CD4-positive, alpha-beta T cell (primary cell): ENCODE data around the gene SUCO. TPM values are rescaled to one million over a fixed set of nuclear protein-coding genes. Genes with fewer than 3 reads are reported as not detected.

ENCODE experiments used
- ATAC-seq: fragments of 200-7000 bp; cut with Tn5 transposase; one replicate; pipeline ENCODE4 v1.10.0; 2022; ENCODE audit warnings: mild to moderate bottlenecking; ENCODE audit not compliant: poor library complexity
- CTCF ChIA-PET: fragments of 350-600 bp; sonication (Branson Sonifier 250); formaldehyde crosslinking; loops from one replicate; lab custom pipeline; 2021; ENCODE audit warnings: antibody characterized with exemption, inconsistent platforms; lab: Charles Lee
- POLR2A ChIA-PET: fragments of 350-600 bp; sonication (Branson Sonifier 250); formaldehyde crosslinking; loops from one replicate; lab custom pipeline; 2021; ENCODE audit warnings: antibody characterized with exemption, inconsistent platforms; lab: Charles Lee
- DNase-seq, 14 experiments: peaks; one replicate each; pipeline ENCODE4 v3.0.0-alpha.2; 2013 to 2020; ENCODE audit warnings: mixed read lengths in 2 of 14
- H3K27ac ChIP-seq, 2 donors: one replicate each; pipeline versions ENCODE4 v1.5.1 to v1.7.0; 2013; ENCODE audit warnings: low read length in 2 of 2, low read depth in 1 of 2, mild to moderate bottlenecking in 1 of 2
- H3K27me3 ChIP-seq, 2 experiments: 1 replicate in 1 of 2; 2 replicates in 1 of 2; pipeline versions ENCODE4 v1.6.1 to v1.7.0; 2013; ENCODE audit warnings: low read length in 2 of 2, control low read depth in 1 of 2, mild to moderate bottlenecking in 1 of 2, moderate library complexity in 1 of 2; ENCODE audit not compliant: insufficient read depth in 2 of 2, control insufficient read depth in 1 of 2
- H3K36me3 ChIP-seq: one replicate; pipeline ENCODE4 v1.6.1; 2013; ENCODE audit warnings: low read length, control low read depth; ENCODE audit not compliant: insufficient read depth
- H3K4me1 ChIP-seq: one replicate; pipeline ENCODE4 v1.6.1; 2013; ENCODE audit warnings: low read length, control low read depth; ENCODE audit not compliant: insufficient read depth
- H3K4me3 ChIP-seq: one replicate; pipeline ENCODE4 v1.5.1; 2013; ENCODE audit warnings: mild to moderate bottlenecking, low read length, moderate library complexity
- H3K9me3 ChIP-seq, 2 experiments: 1 replicate in 1 of 2; 2 replicates in 1 of 2; pipeline versions ENCODE4 v1.6.1 to v1.7.0; 2013; ENCODE audit warnings: low read length in 2 of 2, mild to moderate bottlenecking in 2 of 2, control low read depth in 1 of 2, moderate library complexity in 1 of 2; ENCODE audit not compliant: control insufficient read depth in 1 of 2, insufficient read depth in 1 of 2
- H3K27ac Mint-ChIP-seq: one replicate; pipeline ENCODE4 v1.8.0; 2020; ENCODE audit warnings: mixed read lengths
- H3K27me3 Mint-ChIP-seq: one replicate; pipeline ENCODE4 v1.8.0; 2021; ENCODE audit warnings: mixed read lengths
- H3K36me3 Mint-ChIP-seq: one replicate; pipeline ENCODE4 v1.8.0; 2021; ENCODE audit warnings: low read depth, mixed read lengths
- H3K4me1 Mint-ChIP-seq: one replicate; pipeline ENCODE4 v1.8.0; 2021; ENCODE audit warnings: low read depth, mixed read lengths
- H3K4me3 Mint-ChIP-seq: one replicate; pipeline ENCODE4 v1.8.0; 2020; ENCODE audit warnings: mild to moderate bottlenecking, mixed read lengths
- H3K9me3 Mint-ChIP-seq: one replicate; pipeline ENCODE4 v1.8.0; 2020; ENCODE audit warnings: mixed read lengths
- intact Hi-C, 2 experiments: fragments of 100-400 bp; cut with DNase I in 1 of 2; cut with micrococcal nuclease in 1 of 2; formaldehyde crosslinking; loops; one replicate each; pipeline versions ENCODE4 v1.15.1 to v1.9.0; 2023 to 2025; cut with DNase I, micrococcal nuclease
- total RNA-seq, 174 experiments: library from RNA in 2 of 174; stranded (reverse) in 2 of 174; gene quantifications; one replicate each; pipeline ENCODE4 v1.2.3 and lab custom pipeline; 2021 to 2026
- TF ChIP-seq, protein P1 (sequence below): fragments of 200-600 bp; IDR thresholded peaks from one replicate; pipeline ENCODE4 v1.8.0; 2022; ENCODE audit warnings: antibody characterized with exemption, mild to moderate bottlenecking

SUCO gene
- total RNA-seq, 2 experiments from 2014 or later = 93.1 to 104 TPM

DNA sequence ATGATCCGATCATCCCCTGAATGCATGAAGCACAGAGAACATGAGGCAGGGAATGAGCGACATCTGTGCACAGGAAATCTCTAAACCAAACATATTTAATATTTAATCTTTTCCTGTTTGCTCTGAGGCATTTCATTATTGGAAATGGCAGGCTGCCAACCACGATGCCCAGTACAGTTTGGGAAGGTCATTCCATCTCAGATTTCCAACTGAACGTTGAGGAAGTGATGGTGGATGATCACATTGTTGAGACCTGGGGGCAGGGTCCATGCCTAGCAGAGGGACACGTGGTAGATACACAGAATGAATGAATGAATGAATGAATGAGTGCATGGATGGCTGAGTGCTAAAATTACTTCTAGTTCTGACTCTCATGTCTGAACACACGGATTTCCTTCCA lies 110.0 kb downstream of the SUCO start:
- Mint-ChIP-seq H3K36me3 (no peaks in the 10 kb centered on the region), H3K27ac (peak overlapping the region; percentile 89), H3K4me3 (peak overlapping the region; percentile 30), H3K4me1 (peaks cover 98% of the 10 kb centered on the region), H3K9me3 (no peaks in the 10 kb centered on the region), H3K27me3 (no peaks in the 10 kb centered on the region)
- ATAC-seq (no peak), DNase-seq (no peak)
- H3K36me3 ChIP-seq = no peaks in the 10 kb centered on the region
- H3K27me3 ChIP-seq = no peaks in the 10 kb centered on the region
- intact Hi-C loops = no loop called here
- H3K4me3 ChIP-seq = no peak overlapping the region
- H3K9me3 ChIP-seq = no peaks in the 10 kb centered on the region
- H3K4me1 ChIP-seq = peaks cover 75% of the 10 kb centered on the region
- ChIA-PET CTCF (interaction anchor here (1.2 kb wide), 1 partner anchor 77 kb away, joined by 4 read pairs; no protein-coding TSS in a partner anchor), POLR2A (interaction anchor here (0.6 to 1.4 kb wide), 5 partner anchors 17 to 593 kb away, joined by 3 to 4 read pairs (median 3); no protein-coding TSS in a partner anchor)
- H3K27ac ChIP-seq = no peak overlapping the region
- TF ChIP-seq, protein P1, sequence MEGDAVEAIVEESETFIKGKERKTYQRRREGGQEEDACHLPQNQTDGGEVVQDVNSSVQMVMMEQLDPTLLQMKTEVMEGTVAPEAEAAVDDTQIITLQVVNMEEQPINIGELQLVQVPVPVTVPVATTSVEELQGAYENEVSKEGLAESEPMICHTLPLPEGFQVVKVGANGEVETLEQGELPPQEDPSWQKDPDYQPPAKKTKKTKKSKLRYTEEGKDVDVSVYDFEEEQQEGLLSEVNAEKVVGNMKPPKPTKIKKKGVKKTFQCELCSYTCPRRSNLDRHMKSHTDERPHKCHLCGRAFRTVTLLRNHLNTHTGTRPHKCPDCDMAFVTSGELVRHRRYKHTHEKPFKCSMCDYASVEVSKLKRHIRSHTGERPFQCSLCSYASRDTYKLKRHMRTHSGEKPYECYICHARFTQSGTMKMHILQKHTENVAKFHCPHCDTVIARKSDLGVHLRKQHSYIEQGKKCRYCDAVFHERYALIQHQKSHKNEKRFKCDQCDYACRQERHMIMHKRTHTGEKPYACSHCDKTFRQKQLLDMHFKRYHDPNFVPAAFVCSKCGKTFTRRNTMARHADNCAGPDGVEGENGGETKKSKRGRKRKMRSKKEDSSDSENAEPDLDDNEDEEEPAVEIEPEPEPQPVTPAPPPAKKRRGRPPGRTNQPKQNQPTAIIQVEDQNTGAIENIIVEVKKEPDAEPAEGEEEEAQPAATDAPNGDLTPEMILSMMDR = no peak

DNA sequence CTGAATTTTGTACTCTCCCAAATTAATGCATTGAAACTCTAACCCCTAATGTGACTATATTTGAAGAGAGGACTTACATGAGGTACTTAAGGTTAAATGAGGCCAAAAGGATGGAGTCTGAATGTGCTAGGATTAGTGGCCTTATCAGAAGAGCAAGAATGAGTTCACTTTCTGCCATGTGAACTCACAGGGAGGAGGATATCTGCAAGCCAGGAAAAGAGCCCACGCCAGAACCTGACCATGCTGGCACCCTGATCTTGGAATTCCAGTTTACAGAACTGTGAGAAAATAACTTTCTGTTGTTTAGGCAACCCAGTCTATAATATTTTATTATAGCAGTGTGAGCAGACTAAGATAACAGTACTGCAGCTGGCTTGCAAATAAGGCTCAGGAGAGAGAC lies 113.7 kb downstream of the SUCO start:
- DNase-seq (no peak), ATAC-seq (no peak)
- ChIA-PET POLR2A (no interaction called here), CTCF (no interaction called here)
- no peak overlapping the region for H3K27ac ChIP-seq
- peaks cover 42% of the 10 kb centered on the region for H3K4me1 ChIP-seq
- Mint-ChIP-seq H3K27me3 (no peaks in the 10 kb centered on the region), H3K4me1 (peaks cover 64% of the 10 kb centered on the region), H3K36me3 (no peaks in the 10 kb centered on the region), H3K4me3 (no peak overlapping the region), H3K9me3 (no peaks in the 10 kb centered on the region), H3K27ac (peak overlapping the region; percentile 31)
- no peaks in the 10 kb centered on the region for H3K9me3 ChIP-seq
- intact Hi-C loops = no loop called here
- H3K36me3 ChIP-seq = no peaks in the 10 kb centered on the region
- H3K4me3 ChIP-seq = no peak overlapping the region
- TF ChIP-seq, protein P1 = no peak
- no peaks in the 10 kb centered on the region for H3K27me3 ChIP-seq

DNA sequence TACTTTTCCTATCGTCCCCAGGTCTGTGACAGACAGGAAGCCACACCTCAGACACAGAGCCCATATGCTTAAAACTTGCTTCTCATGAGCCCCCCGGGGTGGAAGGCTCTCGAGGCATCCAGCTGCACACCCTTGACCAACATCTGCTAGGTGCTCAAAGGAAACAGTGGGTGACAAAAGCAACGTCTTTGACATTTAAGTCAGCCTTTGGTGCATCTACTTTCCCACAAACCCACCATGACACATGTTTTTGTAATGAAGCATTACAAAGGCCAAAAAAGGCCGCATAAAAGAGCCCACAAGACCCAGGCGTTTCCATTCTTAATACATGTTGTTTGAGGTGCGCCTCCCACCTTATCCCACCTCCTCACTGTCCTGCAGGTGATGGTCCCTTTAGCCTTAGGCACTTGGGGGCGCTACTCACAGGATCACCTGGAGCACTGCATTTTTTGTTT lies 114.2 kb downstream of the SUCO start:
- intact Hi-C loops = no loop called here
- Histone ChIP-seq H3K4me3 (no peak overlapping the region), H3K9me3 (no peaks in the 10 kb centered on the region), H3K4me1 (peaks cover 41% of the 10 kb centered on the region), H3K27me3 (no peaks in the 10 kb centered on the region), H3K36me3 (no peaks in the 10 kb centered on the region), H3K27ac (no peak overlapping the region)
- Mint-ChIP-seq H3K27me3 (no peaks in the 10 kb centered on the region), H3K4me3 (peak overlapping the region; percentile 13), H3K4me1 (peaks cover 61% of the 10 kb centered on the region), H3K36me3 (no peaks in the 10 kb centered on the region), H3K9me3 (no peaks in the 10 kb centered on the region), H3K27ac (peak overlapping the region; percentile 31)
- ATAC-seq = peak; percentile 45
- peak in 6 of 14 experiments; percentile 5 to 50 (median 26) for DNase-seq
- ChIA-PET CTCF (no interaction called here), POLR2A (no interaction called here)
- TF ChIP-seq, protein P1 = no peak
